Activated naive CD4-positive, alpha-beta T cell treated with anti-CD3 and anti-CD28 coated beads, Interleukin-2, amount 10 ng/mL, durations not matched to agents 7 days and 5 days (primary cell): ENCODE results near the gene ADAMTS2.

Source experiments
- CTCF ChIA-PET: fragments of 350-600 bp; sonication (Branson Sonifier 250); formaldehyde crosslinking; loops from one replicate; lab custom pipeline; 2021; ENCODE audit warnings: antibody characterized with exemption; lab: Charles Lee
- DNase-seq: peaks from one replicate; pipeline ENCODE4 v3.0.0-alpha.2; 2020
- H3K27ac Mint-ChIP-seq: one replicate; pipeline ENCODE4 v1.8.0; 2021; ENCODE audit warnings: mild to moderate bottlenecking, moderate library complexity, mixed read lengths
- H3K27me3 Mint-ChIP-seq: one replicate; pipeline ENCODE4 v1.8.0; 2021; ENCODE audit warnings: mild to moderate bottlenecking, mixed read lengths
- H3K36me3 Mint-ChIP-seq: one replicate; pipeline ENCODE4 v1.8.0; 2021; ENCODE audit warnings: mixed read lengths
- H3K4me1 Mint-ChIP-seq: one replicate; pipeline ENCODE4 v1.8.0; 2021; ENCODE audit warnings: mixed read lengths
- H3K4me3 Mint-ChIP-seq: one replicate; pipeline ENCODE4 v1.8.0; 2021; ENCODE audit warnings: mild to moderate bottlenecking, moderate library complexity, mixed read lengths
- H3K9me3 Mint-ChIP-seq: one replicate; pipeline ENCODE4 v1.8.0; 2021; ENCODE audit warnings: mixed read lengths

The ADAMTS2 gene

GRCh38 chr5:179141867-179142266 lies 203.4 kb downstream of the ADAMTS2 start:
- no peak for DNase-seq
- Mint-ChIP-seq H3K27ac (no peak overlapping the region), H3K27me3 (no peaks in the 10 kb centered on the region), H3K36me3 (peaks cover 2% of the 10 kb centered on the region), H3K9me3 (peaks cover 18% of the 10 kb centered on the region), H3K4me3 (no peak overlapping the region), H3K4me1 (peaks cover 21% of the 10 kb centered on the region)
- CTCF ChIA-PET = interaction anchor here (1.0 kb wide), 1 partner anchor 24 kb away, joined by 4 read pairs; no protein-coding TSS in a partner anchor

GRCh38 chr5:179140293-179140692 lies 205.0 kb downstream of the ADAMTS2 start:
- no peak for DNase-seq
- H3K9me3 Mint-ChIP-seq = peaks cover 14% of the 10 kb centered on the region
- H3K36me3 Mint-ChIP-seq = peaks cover 2% of the 10 kb centered on the region
- CTCF ChIA-PET = no interaction called here
- H3K4me1 Mint-ChIP-seq = peaks cover 14% of the 10 kb centered on the region
- no peak overlapping the region for H3K27ac Mint-ChIP-seq
- H3K27me3 Mint-ChIP-seq = no peaks in the 10 kb centered on the region
- H3K4me3 Mint-ChIP-seq = no peak overlapping the region

GRCh38 chr5:179139936-179140235 lies 205.4 kb downstream of the ADAMTS2 start:
- Mint-ChIP-seq H3K27me3 (no peaks in the 10 kb centered on the region), H3K36me3 (peaks cover 2% of the 10 kb centered on the region), H3K4me3 (no peak overlapping the region), H3K4me1 (peaks cover 14% of the 10 kb centered on the region), H3K9me3 (peaks cover 16% of the 10 kb centered on the region), H3K27ac (no peak overlapping the region)
- CTCF ChIA-PET = no interaction called here
- DNase-seq = no peak

GRCh38 chr5:179139111-179139935 lies 205.9 kb downstream of the ADAMTS2 start:
- CTCF ChIA-PET = no interaction called here
- Mint-ChIP-seq H3K36me3 (peaks cover 2% of the 10 kb centered on the region), H3K4me1 (peaks cover 14% of the 10 kb centered on the region), H3K27ac (no peak overlapping the region), H3K27me3 (no peaks in the 10 kb centered on the region), H3K4me3 (no peak overlapping the region), H3K9me3 (peaks cover 14% of the 10 kb centered on the region)
- DNase-seq = no peak

- H3K27ac Mint-ChIP-seq = no peak overlapping the region
- H3K4me3 Mint-ChIP-seq = no peak overlapping the region
- H3K27me3 Mint-ChIP-seq = no peaks in the 10 kb centered on the region
- H3K9me3 Mint-ChIP-seq = peaks cover 16% of the 10 kb centered on the region
- peaks cover 14% of the 10 kb centered on the region for H3K4me1 Mint-ChIP-seq
- CTCF ChIA-PET = no interaction called here
- H3K36me3 Mint-ChIP-seq = peaks cover 2% of the 10 kb centered on the region
- no peak for DNase-seq
Observed at GRCh38 chr5:179138568-179138925, 206.7 kb downstream of the ADAMTS2 start.

GRCh38 chr5:179137643-179138567 lies 207.4 kb downstream of the ADAMTS2 start:
- DNase-seq = no peak
- H3K27ac Mint-ChIP-seq = no peak overlapping the region
- CTCF ChIA-PET = no interaction called here
- peaks cover 2% of the 10 kb centered on the region for H3K36me3 Mint-ChIP-seq
- peaks cover 15% of the 10 kb centered on the region for H3K9me3 Mint-ChIP-seq
- no peaks in the 10 kb centered on the region for H3K27me3 Mint-ChIP-seq
- H3K4me3 Mint-ChIP-seq = no peak overlapping the region
- H3K4me1 Mint-ChIP-seq = peaks cover 10% of the 10 kb centered on the region

- no peak overlapping the region for H3K4me3 Mint-ChIP-seq
- no peaks in the 10 kb centered on the region for H3K36me3 Mint-ChIP-seq
- CTCF ChIA-PET = no interaction called here
- H3K27ac Mint-ChIP-seq = no peak overlapping the region
- peaks cover 9% of the 10 kb centered on the region for H3K9me3 Mint-ChIP-seq
- H3K27me3 Mint-ChIP-seq = no peaks in the 10 kb centered on the region
- H3K4me1 Mint-ChIP-seq = peaks cover 3% of the 10 kb centered on the region
- DNase-seq = no peak
Observed at GRCh38 chr5:179137016-179137642, 208.1 kb downstream of the ADAMTS2 start.

- H3K9me3 Mint-ChIP-seq = peaks cover 7% of the 10 kb centered on the region
- H3K36me3 Mint-ChIP-seq = no peaks in the 10 kb centered on the region
- H3K27me3 Mint-ChIP-seq = no peaks in the 10 kb centered on the region
- no peak overlapping the region for H3K4me3 Mint-ChIP-seq
- H3K4me1 Mint-ChIP-seq = no peaks in the 10 kb centered on the region
- CTCF ChIA-PET = no interaction called here
- H3K27ac Mint-ChIP-seq = no peak overlapping the region
- no peak for DNase-seq
Observed at GRCh38 chr5:179135441-179136215, 209.6 kb downstream of the ADAMTS2 start.

- no peak for DNase-seq
- peaks cover 7% of the 10 kb centered on the region for H3K9me3 Mint-ChIP-seq
- no peaks in the 10 kb centered on the region for H3K36me3 Mint-ChIP-seq
- CTCF ChIA-PET = no interaction called here
- no peaks in the 10 kb centered on the region for H3K4me1 Mint-ChIP-seq
- H3K27me3 Mint-ChIP-seq = no peaks in the 10 kb centered on the region
- no peak overlapping the region for H3K27ac Mint-ChIP-seq
- H3K4me3 Mint-ChIP-seq = no peak overlapping the region
Observed at GRCh38 chr5:179135006-179135405, 210.3 kb downstream of the ADAMTS2 start.

- H3K4me3 Mint-ChIP-seq = no peak overlapping the region
- no peaks in the 10 kb centered on the region for H3K4me1 Mint-ChIP-seq
- H3K27me3 Mint-ChIP-seq = no peaks in the 10 kb centered on the region
- CTCF ChIA-PET = no interaction called here
- peaks cover 7% of the 10 kb centered on the region for H3K9me3 Mint-ChIP-seq
- H3K36me3 Mint-ChIP-seq = no peaks in the 10 kb centered on the region
- DNase-seq = no peak
- no peak overlapping the region for H3K27ac Mint-ChIP-seq
Observed at GRCh38 chr5:179134511-179134910, 210.8 kb downstream of the ADAMTS2 start.

GRCh38 chr5:179132586-179133355 lies 212.5 kb downstream of the ADAMTS2 start:
- DNase-seq = no peak
- peaks cover 11% of the 10 kb centered on the region for H3K9me3 Mint-ChIP-seq
- H3K36me3 Mint-ChIP-seq = no peaks in the 10 kb centered on the region
- no peak overlapping the region for H3K27ac Mint-ChIP-seq
- CTCF ChIA-PET = no interaction called here
- no peaks in the 10 kb centered on the region for H3K4me1 Mint-ChIP-seq
- no peak overlapping the region for H3K4me3 Mint-ChIP-seq
- H3K27me3 Mint-ChIP-seq = no peaks in the 10 kb centered on the region

- no peaks in the 10 kb centered on the region for H3K4me1 Mint-ChIP-seq
- H3K4me3 Mint-ChIP-seq = no peak overlapping the region
- no peak for DNase-seq
- H3K9me3 Mint-ChIP-seq = peaks cover 11% of the 10 kb centered on the region
- CTCF ChIA-PET = no interaction called here
- no peaks in the 10 kb centered on the region for H3K27me3 Mint-ChIP-seq
- no peaks in the 10 kb centered on the region for H3K36me3 Mint-ChIP-seq
- H3K27ac Mint-ChIP-seq = no peak overlapping the region
Observed at GRCh38 chr5:179131886-179132585, 213.2 kb downstream of the ADAMTS2 start.

- no peaks in the 10 kb centered on the region for H3K4me1 Mint-ChIP-seq
- no peaks in the 10 kb centered on the region for H3K27me3 Mint-ChIP-seq
- H3K9me3 Mint-ChIP-seq = peaks cover 11% of the 10 kb centered on the region
- DNase-seq = no peak
- CTCF ChIA-PET = no interaction called here
- no peak overlapping the region for H3K27ac Mint-ChIP-seq
- H3K4me3 Mint-ChIP-seq = no peak overlapping the region
- H3K36me3 Mint-ChIP-seq = no peaks in the 10 kb centered on the region
Observed at GRCh38 chr5:179131321-179131835, 213.9 kb downstream of the ADAMTS2 start.
